CD4-positive, alpha-beta T cell (primary cell): Measurements from ENCODE around the gene ARHGEF39. TPM values are rescaled to one million over a fixed set of nuclear protein-coding genes. Genes with fewer than 3 reads are reported as not detected.

ENCODE experiments used
- ATAC-seq: fragments of 200-7000 bp; cut with Tn5 transposase; one replicate; pipeline ENCODE4 v1.10.0; 2022; ENCODE audit warnings: mild to moderate bottlenecking; ENCODE audit not compliant: poor library complexity
- CTCF ChIA-PET: fragments of 350-600 bp; sonication (Branson Sonifier 250); formaldehyde crosslinking; loops from one replicate; lab custom pipeline; 2021; ENCODE audit warnings: antibody characterized with exemption, inconsistent platforms; lab: Charles Lee
- POLR2A ChIA-PET: fragments of 350-600 bp; sonication (Branson Sonifier 250); formaldehyde crosslinking; loops from one replicate; lab custom pipeline; 2021; ENCODE audit warnings: antibody characterized with exemption, inconsistent platforms; lab: Charles Lee
- DNase-seq, 14 experiments: peaks; one replicate each; pipeline ENCODE4 v3.0.0-alpha.2; 2013 to 2020; ENCODE audit warnings: mixed read lengths in 2 of 14
- H3K27ac ChIP-seq, 2 donors: one replicate each; pipeline versions ENCODE4 v1.5.1 to v1.7.0; 2013; ENCODE audit warnings: low read length in 2 of 2, low read depth in 1 of 2, mild to moderate bottlenecking in 1 of 2
- H3K27me3 ChIP-seq, 2 experiments: 1 replicate in 1 of 2; 2 replicates in 1 of 2; pipeline versions ENCODE4 v1.6.1 to v1.7.0; 2013; ENCODE audit warnings: low read length in 2 of 2, control low read depth in 1 of 2, mild to moderate bottlenecking in 1 of 2, moderate library complexity in 1 of 2; ENCODE audit not compliant: insufficient read depth in 2 of 2, control insufficient read depth in 1 of 2
- H3K36me3 ChIP-seq: one replicate; pipeline ENCODE4 v1.6.1; 2013; ENCODE audit warnings: low read length, control low read depth; ENCODE audit not compliant: insufficient read depth
- H3K4me1 ChIP-seq: one replicate; pipeline ENCODE4 v1.6.1; 2013; ENCODE audit warnings: low read length, control low read depth; ENCODE audit not compliant: insufficient read depth
- H3K4me3 ChIP-seq: one replicate; pipeline ENCODE4 v1.5.1; 2013; ENCODE audit warnings: mild to moderate bottlenecking, low read length, moderate library complexity
- H3K9me3 ChIP-seq, 2 experiments: 1 replicate in 1 of 2; 2 replicates in 1 of 2; pipeline versions ENCODE4 v1.6.1 to v1.7.0; 2013; ENCODE audit warnings: low read length in 2 of 2, mild to moderate bottlenecking in 2 of 2, control low read depth in 1 of 2, moderate library complexity in 1 of 2; ENCODE audit not compliant: control insufficient read depth in 1 of 2, insufficient read depth in 1 of 2
- H3K27ac Mint-ChIP-seq: one replicate; pipeline ENCODE4 v1.8.0; 2020; ENCODE audit warnings: mixed read lengths
- H3K27me3 Mint-ChIP-seq: one replicate; pipeline ENCODE4 v1.8.0; 2021; ENCODE audit warnings: mixed read lengths
- H3K36me3 Mint-ChIP-seq: one replicate; pipeline ENCODE4 v1.8.0; 2021; ENCODE audit warnings: low read depth, mixed read lengths
- H3K4me1 Mint-ChIP-seq: one replicate; pipeline ENCODE4 v1.8.0; 2021; ENCODE audit warnings: low read depth, mixed read lengths
- H3K4me3 Mint-ChIP-seq: one replicate; pipeline ENCODE4 v1.8.0; 2020; ENCODE audit warnings: mild to moderate bottlenecking, mixed read lengths
- H3K9me3 Mint-ChIP-seq: one replicate; pipeline ENCODE4 v1.8.0; 2020; ENCODE audit warnings: mixed read lengths
- CTCF ChIP-seq: fragments of 200-600 bp; IDR thresholded peaks from one replicate; pipeline ENCODE4 v1.8.0; 2022; ENCODE audit warnings: antibody characterized with exemption, mild to moderate bottlenecking
- intact Hi-C, 2 experiments: fragments of 100-400 bp; cut with DNase I in 1 of 2; cut with micrococcal nuclease in 1 of 2; formaldehyde crosslinking; loops; one replicate each; pipeline versions ENCODE4 v1.15.1 to v1.9.0; 2023 to 2025; cut with DNase I, micrococcal nuclease
- polyA plus RNA-seq, 2 donors: library from polyadenylated mRNA; unstranded; fragments of 120-200 nt; gene quantifications; one replicate each; pipeline ENCODE4 v1.2.1, GENCODE V29; 2013
- total RNA-seq, 174 experiments: library from RNA in 2 of 174; stranded (reverse) in 2 of 174; gene quantifications; one replicate each; pipeline ENCODE4 v1.2.3 and lab custom pipeline; 2021 to 2026

The ARHGEF39 gene
- under 1 TPM; 0.08 to 0.17 TPM for total RNA-seq
- 1.6 TPM for polyA plus RNA-seq (2013, experiment 1 of 2)
- 1.5 TPM for polyA plus RNA-seq (2013, experiment 2 of 2)
- 0 to 25.2 (median 0.36) reads per million in 172 experiments for total RNA-seq (lab: John Stamatoyannopoulos, UW)

- Histone ChIP-seq H3K27ac (peak within 1 kb of the TSS; percentile 31 to 50), H3K36me3 (peaks cover 16% of the 10 kb centered on the region), H3K4me3 (peak within 1 kb of the TSS; percentile 61), H3K9me3 (no peaks in the 10 kb centered on the region), H3K27me3 (no peaks in the 10 kb centered on the region), H3K4me1 (peaks cover 61% of the 10 kb centered on the region)
- ChIA-PET CTCF (interaction anchor here (1.1 to 1.9 kb wide), 9 partner anchors 11 to 64 kb away, joined by 3 to 10 read pairs (median 4); no protein-coding TSS in a partner anchor), POLR2A (interaction anchor here (1.1 to 2.7 kb wide), 11 partner anchors 9 to 85 kb away, joined by 3 to 27 read pairs (median 10); partner anchors contain the start of genes CREB3, RGP1, SIT1 and TLN1)
- H3K4me1 Mint-ChIP-seq = peaks cover 71% of the 10 kb centered on the region
- H3K36me3 Mint-ChIP-seq = peaks cover 19% of the 10 kb centered on the region
- intact Hi-C loops = no loop called here
- DNase-seq (peak in 12 of 14 experiments; percentile 35 to 84 (median 55)), ATAC-seq (peak; percentile 74)
- H3K9me3 Mint-ChIP-seq = no peaks in the 10 kb centered on the region
- H3K27ac Mint-ChIP-seq = peak within 1 kb of the TSS; percentile 85
- H3K27me3 Mint-ChIP-seq = no peaks in the 10 kb centered on the region
- no peak for TF ChIP-seq CTCF
- H3K4me3 Mint-ChIP-seq = peak within 1 kb of the TSS; percentile 85
These were observed at the start of gene ARHGEF39 for GRCh38 chr9:35664531-35665470. Gene ARHGEF39, minus strand, starts transcription at chr9:35665195. Its CDS starts 26 bp downstream, at chr9:35665169.

- TF ChIP-seq CTCF = no peak
- ChIA-PET POLR2A (interaction anchor here (0.7 to 1.8 kb wide), 2 partner anchors 15 to 67 kb away, joined by 3 to 4 read pairs; no protein-coding TSS in a partner anchor), CTCF (interaction anchor here (1.0 to 1.9 kb wide), 2 partner anchors 14 to 23 kb away, joined by 3 to 5 read pairs; no protein-coding TSS in a partner anchor)
- no peaks in the 10 kb centered on the region for H3K27me3 ChIP-seq
- ATAC-seq (no peak), DNase-seq (no peak)
- H3K27ac ChIP-seq = no peak overlapping the region
- H3K4me3 ChIP-seq = no peak overlapping the region
- H3K27ac Mint-ChIP-seq = no peak overlapping the region
- intact Hi-C loops = no loop called here
- H3K4me1 ChIP-seq = no peaks in the 10 kb centered on the region
- peaks cover 87% of the 10 kb centered on the region for H3K36me3 Mint-ChIP-seq
- no peaks in the 10 kb centered on the region for H3K27me3 Mint-ChIP-seq
- H3K36me3 ChIP-seq = peaks cover 92% of the 10 kb centered on the region
- H3K4me3 Mint-ChIP-seq = no peak overlapping the region
- H3K4me1 Mint-ChIP-seq = no peaks in the 10 kb centered on the region
- no peaks in the 10 kb centered on the region for H3K9me3 ChIP-seq
- no peaks in the 10 kb centered on the region for H3K9me3 Mint-ChIP-seq
These were observed 49.1 kb upstream of the ARHGEF39 start for GRCh38 chr9:35714123-35714522.

GRCh38 chr9:35713578-35713977 is 48.6 kb upstream of the ARHGEF39 start:
- Histone ChIP-seq H3K4me1 (no peaks in the 10 kb centered on the region), H3K27ac (no peak overlapping the region), H3K27me3 (no peaks in the 10 kb centered on the region), H3K36me3 (peaks cover 92% of the 10 kb centered on the region), H3K9me3 (no peaks in the 10 kb centered on the region), H3K4me3 (no peak overlapping the region)
- ATAC-seq = no peak
- H3K27me3 Mint-ChIP-seq = no peaks in the 10 kb centered on the region
- H3K9me3 Mint-ChIP-seq = no peaks in the 10 kb centered on the region
- H3K27ac Mint-ChIP-seq = no peak overlapping the region
- ChIA-PET CTCF (interaction anchor here (0.8 to 1.9 kb wide), 3 partner anchors 14 to 96 kb away, joined by 3 to 5 read pairs (median 4); no protein-coding TSS in a partner anchor), POLR2A (interaction anchor here (0.7 to 1.8 kb wide), 2 partner anchors 15 to 67 kb away, joined by 3 to 4 read pairs; no protein-coding TSS in a partner anchor)
- H3K4me1 Mint-ChIP-seq = no peaks in the 10 kb centered on the region
- no peak overlapping the region for H3K4me3 Mint-ChIP-seq
- H3K36me3 Mint-ChIP-seq = peaks cover 83% of the 10 kb centered on the region
- DNase-seq = no peak
- no peak for TF ChIP-seq CTCF
- intact Hi-C loops = no loop called here
